ENCODE measurements around the gene BTN2A1.

DNA sequence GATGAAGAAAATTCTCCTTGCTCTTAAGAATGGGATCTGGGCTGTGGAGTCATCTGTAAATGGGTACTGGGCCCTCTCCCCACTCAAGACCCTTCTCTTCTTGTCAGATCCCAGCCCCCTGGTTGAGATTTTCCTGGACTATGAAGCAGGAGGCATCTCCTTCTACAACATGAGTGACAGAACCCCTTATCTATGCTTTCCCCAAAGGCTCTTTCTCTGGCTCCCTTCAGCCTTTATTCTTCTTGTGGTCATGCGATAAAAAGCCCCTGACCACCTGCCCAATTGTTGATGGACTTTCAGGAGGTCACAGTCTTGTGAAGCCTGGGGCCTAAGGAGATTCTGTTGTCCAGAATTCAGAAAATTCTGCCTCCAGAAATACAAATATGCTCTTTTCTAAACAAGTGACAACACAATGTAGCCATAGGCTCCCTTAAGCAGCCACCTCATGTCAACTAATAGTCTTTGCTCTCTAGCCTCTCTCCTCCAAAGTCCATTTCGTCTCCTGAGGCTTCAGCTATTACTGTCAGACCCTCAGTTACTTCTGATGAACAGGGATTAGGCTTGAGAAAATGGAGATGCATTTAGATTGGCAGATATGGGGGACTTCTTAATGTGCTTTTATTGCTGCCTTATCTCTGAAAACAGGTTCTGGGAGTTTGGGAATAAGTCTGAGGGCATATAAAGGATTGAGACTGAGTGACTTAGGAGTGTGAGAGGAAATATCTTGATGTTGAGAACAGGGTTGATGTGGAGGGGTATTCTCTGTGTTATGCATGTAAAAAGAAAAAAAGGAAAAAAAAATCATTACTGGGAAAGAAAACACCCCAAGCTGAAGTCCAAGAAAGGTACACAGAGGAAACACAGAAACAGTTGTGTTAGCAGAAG is 20.6 kb downstream of the BTN2A1 start:
- TF ChIP-seq, protein P1, sequence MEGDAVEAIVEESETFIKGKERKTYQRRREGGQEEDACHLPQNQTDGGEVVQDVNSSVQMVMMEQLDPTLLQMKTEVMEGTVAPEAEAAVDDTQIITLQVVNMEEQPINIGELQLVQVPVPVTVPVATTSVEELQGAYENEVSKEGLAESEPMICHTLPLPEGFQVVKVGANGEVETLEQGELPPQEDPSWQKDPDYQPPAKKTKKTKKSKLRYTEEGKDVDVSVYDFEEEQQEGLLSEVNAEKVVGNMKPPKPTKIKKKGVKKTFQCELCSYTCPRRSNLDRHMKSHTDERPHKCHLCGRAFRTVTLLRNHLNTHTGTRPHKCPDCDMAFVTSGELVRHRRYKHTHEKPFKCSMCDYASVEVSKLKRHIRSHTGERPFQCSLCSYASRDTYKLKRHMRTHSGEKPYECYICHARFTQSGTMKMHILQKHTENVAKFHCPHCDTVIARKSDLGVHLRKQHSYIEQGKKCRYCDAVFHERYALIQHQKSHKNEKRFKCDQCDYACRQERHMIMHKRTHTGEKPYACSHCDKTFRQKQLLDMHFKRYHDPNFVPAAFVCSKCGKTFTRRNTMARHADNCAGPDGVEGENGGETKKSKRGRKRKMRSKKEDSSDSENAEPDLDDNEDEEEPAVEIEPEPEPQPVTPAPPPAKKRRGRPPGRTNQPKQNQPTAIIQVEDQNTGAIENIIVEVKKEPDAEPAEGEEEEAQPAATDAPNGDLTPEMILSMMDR (IDR thresholded peaks at IDR 0.05; ENCODE audit: low read depth, low read length), result no peak
- no peak for TF ChIP-seq POLR2A (IDR thresholded peaks at IDR 0.05; ENCODE audit: extremely low read depth, insufficient read length)
